Activated T-cell treated with anti-CD3 and anti-CD28 coated beads, Interleukin-2, amount 50 U/mL, for 1 hour (primary cell): Measurements from ENCODE around the gene ADGRD1.
"Not testable (repeated sequence)": the region's sequence is repeated elsewhere in the genome, so short reads cannot be mapped to it uniquely, and the experiment has no call there.

ENCODE experiments used
- DNase-seq: peaks from one replicate; pipeline ENCODE4 v3.0.0-alpha.2; 2020

ADGRD1 gene

DNA sequence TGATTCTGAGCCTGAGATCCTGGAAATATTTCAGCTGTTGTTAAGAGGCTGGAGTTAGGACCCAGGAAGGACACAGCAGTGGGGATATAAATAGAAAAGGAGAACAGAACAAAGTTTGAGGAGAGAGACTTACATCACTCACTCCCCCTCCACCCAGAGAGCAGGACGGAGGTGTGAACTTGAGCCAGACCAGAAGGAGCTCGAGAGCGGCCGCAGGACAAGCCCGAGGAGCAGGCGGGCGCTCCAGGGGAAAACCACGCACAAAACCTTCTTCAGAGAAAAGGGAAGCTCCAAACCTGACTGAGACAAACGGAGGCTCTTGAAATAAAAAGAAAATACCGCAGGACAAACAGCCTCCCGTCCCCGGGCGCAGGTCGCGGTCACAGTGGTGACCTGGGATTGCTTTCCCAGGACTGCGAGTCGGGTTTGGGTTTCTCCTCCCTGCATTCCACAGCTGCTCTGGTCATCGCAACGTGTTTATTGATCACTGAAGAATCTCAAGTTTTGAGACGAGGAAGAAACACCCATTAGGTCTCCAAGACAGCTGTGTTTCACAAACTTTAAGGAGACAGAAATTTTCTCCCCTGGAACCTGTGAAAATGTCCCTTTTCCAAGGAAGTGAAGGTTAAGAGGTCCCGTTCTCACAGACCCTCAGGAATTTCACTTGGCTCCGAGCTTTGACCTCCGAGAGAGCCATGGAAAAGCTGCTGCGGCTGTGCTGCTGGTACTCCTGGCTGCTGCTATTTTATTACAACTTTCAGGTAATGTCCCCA, at the start of gene ADGRD1:
TSS of gene ADGRD1 (plus strand) at position 137 of the 773 bp plus-strand sequence. CDS start at position 696, 559 bp downstream.
- DNase-seq, result no peak

DNA sequence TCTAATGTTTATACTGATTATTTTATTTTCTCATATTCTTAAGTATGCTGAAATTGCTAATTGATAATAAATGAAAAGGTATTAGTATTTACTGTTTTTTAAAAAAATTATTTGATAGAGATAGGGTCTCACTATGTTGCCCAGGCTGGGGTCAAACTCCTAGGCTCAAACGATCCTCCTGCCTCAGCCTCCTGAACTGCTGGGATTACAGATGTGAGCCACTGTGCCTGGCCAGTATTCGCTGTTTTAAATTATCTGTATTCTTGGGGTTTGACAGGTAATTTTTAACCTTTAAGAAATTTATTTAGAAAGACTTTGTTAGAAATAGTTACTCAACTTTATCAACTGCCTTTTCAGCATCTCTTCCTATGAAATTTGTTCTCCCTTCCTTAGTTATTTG, 49.6 kb upstream of the ADGRD1 start:
- DNase-seq, result no peak

DNA sequence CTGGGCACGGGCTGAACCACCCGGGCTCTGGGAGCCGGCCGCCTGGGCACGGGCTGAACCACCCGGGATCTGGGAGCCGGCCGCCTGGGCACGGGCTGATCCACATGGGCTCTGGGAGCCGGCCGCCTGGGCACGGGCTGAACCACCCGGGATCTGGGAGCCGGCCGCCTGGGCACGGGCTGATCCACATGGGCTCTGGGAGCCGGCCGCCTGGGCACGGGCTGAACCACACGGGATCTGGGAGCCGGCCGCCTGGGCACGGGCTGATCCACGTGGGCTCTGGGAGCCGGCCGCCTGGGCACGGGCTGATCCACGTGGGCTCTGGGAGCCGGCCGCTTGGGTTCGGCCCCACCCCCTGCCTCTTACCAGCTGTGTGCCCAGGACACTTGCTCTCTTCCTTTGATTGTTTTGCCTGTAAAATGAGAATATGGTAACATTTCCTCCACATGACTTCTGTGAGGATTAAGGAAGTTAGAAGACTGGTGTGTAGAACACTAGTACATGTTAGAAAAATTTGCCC, 48.7 kb upstream of the ADGRD1 start:
- not testable (repeated sequence) for DNase-seq

DNA sequence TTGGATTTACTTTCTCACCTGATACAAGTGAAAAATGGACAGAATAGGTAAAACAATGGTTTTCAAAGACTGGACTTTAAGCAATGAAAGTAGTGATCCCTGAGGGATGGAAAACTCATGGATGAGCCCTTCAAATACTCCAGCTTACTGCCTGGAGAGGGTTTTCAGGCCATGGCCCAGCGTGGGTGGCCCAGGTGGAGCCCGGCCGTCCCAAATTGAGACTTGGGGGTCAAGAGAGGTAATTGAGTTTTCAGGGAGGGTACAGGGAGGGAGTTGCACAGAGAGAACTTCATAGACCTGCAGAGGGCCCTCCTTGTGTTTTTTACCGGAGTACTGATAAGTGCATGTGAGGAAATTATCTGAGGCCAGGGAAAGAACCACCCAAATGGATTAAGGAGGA, 44.6 kb upstream of the ADGRD1 start:
- no peak for DNase-seq

DNA sequence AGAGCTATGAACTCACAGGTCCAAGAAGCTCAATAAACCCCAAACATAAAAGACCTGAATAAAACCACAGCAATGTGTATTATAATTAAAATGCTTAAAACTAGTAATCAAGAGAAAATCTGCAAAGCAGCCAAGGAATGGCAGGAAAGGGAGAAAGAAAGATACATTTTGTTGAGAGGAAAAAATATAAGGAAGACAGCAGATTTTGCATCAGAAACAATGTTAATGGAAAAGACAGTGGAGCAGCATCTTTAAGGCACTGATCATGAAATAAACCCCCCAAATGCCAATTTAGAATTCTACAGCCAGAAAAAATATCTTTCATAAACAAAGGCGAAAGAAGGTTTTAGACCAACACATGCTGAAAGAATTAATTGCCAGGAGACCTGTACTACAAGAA, 42.5 kb upstream of the ADGRD1 start:
- no peak for DNase-seq

DNA sequence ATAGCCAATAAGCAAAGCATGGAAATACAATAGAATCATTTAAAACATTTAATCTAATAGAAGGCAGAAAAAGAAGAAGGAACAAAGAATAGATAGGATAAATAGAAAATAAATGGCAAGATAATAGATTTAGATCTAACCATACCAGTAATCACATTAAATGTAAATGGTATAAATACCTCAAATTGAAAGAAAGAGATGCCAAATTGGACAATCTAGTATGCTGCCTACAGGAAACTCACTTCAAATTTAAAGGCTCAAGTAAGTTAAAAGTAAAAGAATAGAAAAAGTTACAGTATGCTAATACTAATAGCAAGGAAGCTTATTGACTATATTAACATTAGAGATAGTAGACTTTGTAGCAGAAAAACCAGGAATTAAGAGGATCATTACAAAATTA, 41.8 kb upstream of the ADGRD1 start:
- no peak for DNase-seq

DNA sequence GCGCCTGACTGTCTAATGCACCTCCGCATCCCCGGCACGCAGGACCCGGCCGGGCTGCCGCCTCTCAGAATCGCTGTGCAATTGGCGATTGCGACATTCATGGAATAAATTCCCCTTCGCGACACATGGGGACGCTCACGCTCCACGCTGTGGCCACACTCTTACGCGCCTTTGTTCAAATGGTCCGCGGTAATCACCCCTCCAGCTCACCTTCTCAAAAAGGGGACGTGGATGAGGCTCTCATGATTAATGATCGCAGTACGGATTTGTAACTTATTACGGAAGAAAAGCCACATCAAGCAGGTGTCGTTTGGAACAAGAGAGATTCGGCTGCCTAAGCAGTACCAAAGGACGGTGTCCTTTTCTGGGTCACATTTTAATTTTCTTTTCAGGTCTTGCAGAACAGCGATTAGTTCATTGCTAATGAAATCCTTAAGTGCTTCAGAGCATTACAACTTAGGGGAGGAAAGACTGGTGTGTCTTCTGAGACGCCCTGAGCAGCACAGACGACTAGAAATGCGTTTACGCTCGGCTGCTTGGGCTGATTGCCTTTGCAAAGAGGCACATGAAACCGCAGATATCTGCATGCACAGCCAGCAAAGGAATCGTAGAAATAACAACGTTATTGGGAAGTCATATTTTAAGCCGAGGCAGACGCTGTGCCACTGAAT, 37.3 kb upstream of the ADGRD1 start:
- no peak for DNase-seq

DNA sequence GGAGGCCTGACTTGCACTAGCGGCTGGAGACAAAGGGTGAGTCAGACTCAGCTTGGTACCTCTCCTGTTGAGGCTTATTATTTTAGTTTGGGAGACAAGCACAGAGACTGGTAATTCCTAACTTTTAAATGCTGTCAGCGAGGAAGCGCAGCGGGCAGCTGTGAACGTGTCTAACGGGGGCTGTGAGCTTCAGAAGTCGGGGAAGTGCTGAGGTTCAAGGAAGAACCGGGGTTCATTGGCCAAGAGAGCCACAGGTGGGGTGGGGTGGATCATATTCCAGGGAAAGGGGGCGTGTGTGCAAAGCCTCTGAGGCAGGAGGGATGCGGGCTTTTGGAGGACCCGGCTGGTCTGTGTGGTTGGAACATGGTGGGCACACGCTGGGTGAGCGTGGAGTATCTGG, 36.1 kb upstream of the ADGRD1 start:
- no peak for DNase-seq

DNA sequence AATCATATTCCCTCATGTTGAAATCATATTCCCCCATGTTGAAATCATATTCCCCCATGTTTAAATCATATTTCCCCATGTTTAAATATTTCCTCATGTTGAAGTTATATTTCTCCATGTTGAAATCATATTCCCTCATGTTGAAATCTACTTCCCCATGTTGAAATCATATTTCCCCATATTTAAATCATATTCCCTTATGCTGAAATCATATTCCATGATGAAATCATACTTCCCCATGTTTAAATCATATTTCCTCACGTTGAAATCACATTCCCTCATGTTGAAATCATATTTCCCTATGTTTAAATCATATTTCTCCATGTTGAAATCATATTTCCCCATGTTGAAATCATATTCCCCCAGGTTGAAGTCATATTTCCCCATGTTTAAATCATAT, 34.6 kb upstream of the ADGRD1 start:
- no peak for DNase-seq

DNA sequence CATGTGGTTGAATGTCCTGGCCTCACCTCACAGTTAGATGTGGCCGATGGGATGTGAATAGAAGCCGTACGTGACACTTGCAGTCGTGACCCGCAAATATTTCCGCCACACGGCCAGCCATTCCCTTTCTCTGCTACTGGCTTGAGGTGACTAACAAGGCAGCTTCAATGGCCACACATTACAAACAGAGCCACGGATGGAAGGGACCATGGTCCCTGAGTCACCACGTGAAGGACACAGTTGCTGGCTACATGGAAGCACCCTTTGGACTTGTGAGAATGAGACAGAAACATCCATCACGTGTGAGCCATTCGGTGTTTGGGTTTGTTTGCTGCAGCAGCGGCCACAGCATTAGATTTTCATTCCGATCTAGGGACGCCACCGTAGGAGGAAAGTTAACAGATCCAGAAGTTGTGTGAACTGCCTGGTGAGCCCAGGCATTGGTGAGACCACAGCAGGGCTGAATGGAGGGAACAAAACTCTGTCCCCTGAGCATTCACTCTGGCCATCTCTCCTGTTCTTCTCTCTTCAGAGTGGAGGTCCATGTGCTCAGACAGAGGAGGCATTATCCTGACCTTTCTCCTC, 33.5 kb upstream of the ADGRD1 start:
- no peak for DNase-seq

DNA sequence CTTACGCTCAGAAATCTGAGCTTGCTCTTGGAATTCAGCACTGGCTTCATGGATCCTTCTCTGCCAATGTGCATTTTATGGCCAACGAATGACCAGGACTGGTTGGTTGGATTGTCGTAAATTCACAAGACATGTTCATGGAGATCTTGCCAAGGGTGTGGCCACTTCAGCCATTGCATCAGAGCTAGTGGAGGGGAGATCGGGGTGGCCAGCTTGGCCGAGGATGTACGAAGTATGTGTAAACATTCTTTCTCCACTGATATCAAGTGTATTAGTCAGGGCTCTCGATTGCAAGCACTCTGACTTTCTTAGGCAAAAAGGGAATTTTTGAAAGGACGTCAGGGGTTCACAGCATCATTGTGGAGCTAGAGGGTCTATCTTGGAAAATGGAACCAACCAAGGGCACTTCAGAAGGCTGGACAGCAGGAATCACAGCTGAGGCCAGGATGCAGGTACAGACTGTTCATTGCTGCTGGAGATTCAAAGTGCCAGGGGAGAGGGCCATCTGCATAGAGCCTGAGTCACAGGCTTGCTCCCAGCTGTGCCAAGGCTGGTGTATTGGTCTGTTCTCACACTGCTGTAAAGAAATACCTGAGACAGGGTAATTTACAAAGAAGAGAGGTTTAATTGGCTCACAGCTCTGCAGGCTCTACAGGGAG, 32.9 kb upstream of the ADGRD1 start:
- DNase-seq, result no peak

DNA sequence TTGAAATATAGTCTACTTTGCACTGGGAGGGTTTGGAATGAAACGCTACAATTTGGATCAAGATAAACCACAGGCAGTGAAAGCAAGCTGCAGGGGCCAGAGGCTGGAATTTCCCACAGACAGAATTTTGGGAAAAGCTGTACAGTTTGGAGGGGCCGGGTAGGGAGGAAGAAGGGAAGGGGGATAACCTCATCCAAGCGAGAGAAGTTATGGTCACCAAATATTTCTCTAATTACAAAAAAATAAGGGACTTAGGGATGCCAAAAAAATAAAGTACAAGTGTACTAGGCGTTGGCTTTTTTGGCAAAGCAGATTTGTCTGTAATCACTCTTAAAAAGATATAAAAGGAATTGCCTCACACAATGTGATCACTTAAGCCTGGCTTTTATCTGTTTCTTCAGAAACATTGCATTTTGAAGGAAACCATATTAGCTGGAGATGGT, 31.2 kb upstream of the ADGRD1 start:
- no peak for DNase-seq

DNA sequence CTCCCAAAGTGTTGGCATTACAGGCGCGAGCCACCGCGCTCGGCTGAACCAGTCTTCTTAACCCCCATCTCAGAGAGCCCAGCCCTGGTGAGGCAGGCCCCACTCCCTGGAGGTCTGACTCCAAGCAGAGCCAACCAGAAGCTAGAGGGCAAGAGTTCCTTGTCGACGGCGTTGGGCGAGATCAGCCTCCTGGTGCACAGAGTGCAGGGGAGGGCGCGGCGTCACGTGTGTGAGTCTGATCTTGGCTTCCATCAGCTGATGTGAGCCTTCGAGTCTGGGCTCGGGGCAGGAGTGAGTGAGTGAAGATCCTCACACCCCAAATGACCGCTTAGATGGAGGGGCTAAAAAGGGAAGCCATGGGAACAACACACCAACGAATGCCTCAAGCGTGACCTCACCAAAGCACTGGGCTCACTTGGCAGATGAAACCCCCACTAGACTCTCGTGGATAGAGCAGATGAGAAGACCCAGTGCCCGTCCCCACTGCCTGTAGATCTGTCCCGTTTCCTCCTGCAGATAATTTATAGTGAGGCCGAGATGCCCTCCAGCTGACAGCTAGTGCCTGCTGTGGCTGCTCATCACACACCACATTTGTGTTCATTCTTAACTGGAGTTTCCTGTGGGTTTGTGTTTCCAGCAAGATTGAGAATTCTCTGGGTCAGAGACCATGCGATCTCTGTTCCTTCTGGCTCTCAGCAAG, 28.6 kb upstream of the ADGRD1 start:
- DNase-seq, result no peak

DNA sequence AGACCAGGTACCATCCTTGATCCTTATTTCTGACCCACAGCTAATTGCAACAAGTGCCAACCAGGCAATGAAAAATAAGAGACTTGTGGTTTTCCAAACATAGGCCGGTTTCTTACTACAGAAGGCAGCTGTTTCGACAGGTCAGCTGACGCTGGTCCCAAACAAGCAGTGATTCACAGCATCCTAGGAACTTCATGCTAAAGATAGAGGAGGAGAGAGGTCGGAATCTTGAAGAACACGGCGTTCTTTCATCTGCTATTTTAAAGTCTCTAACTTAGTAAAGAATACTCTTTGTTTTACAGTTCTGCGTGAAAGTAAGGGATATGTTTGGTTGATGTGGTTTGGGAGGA, 28.1 kb upstream of the ADGRD1 start:
- DNase-seq, result no peak

DNA sequence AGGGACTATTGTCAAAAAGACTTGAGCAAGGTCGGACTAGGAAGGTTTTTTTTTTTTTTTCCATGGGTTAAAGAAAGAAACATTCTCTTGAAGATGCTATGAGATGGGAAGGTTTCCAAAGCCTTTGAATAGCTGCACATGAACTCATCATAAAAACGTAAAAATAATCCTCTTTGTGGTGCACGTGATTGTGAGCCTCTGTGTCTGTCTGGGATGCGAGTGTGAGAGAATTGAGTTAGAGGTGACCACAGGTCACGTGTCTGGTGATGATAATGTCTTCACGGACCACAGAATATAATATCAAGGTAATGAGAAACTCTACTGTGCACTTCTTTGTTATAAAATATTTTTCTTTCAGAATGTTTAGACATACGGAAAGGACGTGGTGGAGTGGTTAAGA, 24.3 kb upstream of the ADGRD1 start:
- no peak for DNase-seq

DNA sequence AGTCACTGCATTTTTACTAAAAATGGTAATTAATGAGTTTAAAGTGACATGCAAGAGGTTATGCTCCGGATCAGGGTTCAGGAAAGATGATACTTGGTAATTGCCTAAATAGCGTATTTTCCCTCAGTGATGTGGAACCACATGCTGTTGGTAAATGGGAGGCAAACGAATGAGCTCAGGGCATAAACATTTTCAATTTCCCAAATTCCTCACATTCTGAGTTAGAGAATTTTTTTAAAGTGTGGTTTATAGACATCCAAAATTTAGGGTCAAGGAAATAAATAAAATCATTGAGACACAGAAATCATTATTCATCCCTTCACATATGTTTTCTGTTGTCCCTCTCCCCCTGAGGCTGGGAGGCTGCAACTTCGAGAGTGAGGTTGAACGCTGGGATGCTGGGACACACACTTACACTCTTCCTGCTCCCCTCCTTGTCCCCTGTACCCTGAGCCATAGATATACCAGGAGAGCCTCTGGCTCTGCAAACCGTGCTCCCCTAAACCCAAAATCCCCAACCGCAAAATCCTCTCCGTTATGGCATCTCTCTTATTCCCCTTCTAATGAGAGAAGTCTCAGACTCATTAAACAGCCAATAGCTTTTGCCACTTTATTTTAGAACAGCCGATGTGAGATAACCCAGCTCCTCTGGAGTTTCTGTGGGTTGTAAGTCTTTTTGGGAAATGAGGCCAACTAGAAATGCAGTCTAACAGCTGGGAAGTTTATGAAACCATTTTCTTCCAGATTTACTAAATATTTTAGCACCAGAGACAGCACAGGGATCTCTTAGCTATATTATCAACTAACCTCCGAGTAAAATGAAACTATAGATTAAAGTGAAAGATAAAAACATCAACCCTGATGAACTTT, 21.4 kb upstream of the ADGRD1 start:
- DNase-seq, result no peak

DNA sequence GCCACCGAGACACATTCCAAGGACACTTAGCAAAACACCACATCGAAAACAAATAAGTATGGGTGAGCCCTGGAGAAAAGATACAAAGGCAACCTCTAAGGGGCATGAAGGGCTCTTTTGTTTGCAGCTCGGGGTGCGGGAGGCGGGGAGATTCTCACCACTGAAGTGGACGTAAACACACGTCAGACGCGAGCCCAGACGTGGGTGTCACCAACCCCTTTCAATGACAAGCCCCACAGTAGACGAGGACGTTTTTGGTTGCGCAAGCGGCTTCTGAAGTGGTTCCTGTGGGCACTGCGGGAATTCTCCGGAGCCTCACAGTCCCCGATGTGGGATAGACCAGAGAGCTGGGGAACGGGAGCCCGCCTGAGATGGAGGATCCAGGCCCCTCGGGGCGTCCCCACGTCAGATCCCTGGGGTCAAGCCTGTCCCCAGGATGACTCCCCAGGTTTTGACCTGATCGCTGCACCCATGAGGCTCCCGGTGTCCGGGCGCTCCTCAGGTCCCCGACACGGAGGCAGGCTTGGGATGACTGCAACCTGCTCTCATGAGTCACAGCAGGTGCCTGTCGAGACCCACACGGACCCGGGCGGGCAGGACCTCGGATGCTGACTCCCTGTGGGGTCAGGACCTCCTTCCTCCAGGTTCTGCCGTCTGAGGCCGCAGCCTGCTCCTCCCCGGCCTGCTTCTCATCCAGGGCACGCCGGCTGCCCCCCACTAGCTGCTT, 20.3 kb upstream of the ADGRD1 start:
- no peak for DNase-seq

DNA sequence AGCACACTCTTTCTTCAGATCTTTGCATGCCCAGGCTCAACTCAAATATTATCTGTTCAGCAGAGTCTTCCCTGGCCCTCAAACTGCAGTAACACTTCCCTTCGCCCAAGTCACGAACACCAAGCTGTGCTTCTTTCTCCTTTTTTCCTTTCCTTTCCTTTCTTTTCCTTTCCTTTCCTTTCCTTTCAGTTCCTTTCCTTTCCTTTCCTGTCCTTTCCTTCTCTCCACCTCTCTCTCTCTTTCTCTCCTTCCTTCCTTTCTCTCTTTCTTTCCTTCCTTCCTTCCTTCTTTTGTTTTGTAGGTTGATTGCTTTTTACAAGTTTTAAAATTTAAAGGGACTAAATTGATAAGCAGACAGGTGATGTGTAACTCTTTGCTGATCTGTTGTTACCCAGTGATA, 19.0 kb upstream of the ADGRD1 start:
- no peak for DNase-seq

DNA sequence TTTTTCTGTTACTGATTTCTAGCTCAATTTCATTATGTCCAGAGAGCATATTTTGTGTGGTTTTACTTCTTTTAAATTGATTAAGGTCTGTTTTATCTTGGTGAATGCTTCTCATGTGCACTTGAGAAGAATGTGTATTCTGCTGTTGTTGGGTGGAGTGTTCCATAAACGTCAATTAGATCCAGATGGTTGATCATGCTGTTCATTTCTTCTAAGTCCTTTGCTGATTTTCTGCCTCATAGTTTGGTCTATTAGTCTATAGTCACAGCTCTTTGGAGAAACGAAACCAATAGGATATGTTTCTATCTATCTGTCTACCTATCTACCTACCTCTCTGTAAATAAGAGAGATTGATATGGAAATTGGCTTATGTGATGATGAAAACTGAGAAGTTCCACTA, 17.1 kb upstream of the ADGRD1 start:
- DNase-seq, result no peak

DNA sequence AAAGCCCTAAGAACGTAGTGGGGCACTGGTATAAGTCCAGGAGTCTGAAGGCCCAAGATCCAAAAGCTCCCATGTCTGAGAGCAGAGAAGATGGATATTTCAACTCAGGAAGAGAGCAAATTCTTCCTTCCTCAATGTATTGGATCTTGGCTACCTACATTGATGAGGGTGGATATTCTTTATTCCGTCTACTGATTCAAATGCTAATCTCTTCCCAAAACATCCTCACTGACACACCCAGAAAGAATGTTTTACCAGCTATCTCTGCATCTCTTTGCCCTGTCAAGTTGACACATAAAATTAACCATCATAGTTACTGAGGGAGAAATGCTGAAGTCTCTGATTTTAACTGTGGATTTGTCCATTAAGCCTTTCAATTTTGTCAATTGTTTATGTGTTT, 16.6 kb upstream of the ADGRD1 start:
- DNase-seq, result no peak

DNA sequence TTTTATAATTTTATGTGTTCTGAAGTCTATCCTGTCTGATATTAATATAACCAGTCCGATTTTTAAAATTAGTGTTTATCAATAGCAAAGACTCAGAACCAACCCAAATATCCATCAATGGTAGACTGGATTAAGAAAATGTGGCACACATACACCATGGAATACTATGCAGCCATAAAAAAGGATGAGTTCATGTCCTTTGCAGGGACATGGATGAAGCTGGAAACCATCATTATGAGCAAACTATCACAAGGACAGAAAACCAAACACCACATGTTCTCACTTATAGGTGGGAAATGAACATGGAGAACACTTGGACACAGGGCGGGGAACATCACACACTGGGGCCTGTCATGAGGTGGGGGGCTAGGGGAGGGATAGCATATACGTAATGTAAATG, 16.2 kb upstream of the ADGRD1 start:
- DNase-seq, result not testable (repeated sequence)
